Prostate gland (tissue), 2 donors: Measurements from ENCODE around the gene AGPS. TPM values are rescaled to one million over a fixed set of nuclear protein-coding genes. Genes with fewer than 3 reads are reported as not detected.

ENCODE experiments used
- DNase-seq: peaks from one replicate; pipeline ENCODE4 v3.0.0-alpha.2; 2019; ENCODE audit warnings: low spot score
- H3K27ac ChIP-seq, 2 donors: fragments of 200-600 bp; sonication (generic); 2 replicates each; pipeline ENCODE4 v1.5.1; 2017 to 2019
- H3K27me3 ChIP-seq: fragments of 200-600 bp; sonication (generic); replicated peaks from 2 replicates; pipeline ENCODE4 v1.5.1; 2019; ENCODE audit not compliant: insufficient read depth
- H3K36me3 ChIP-seq, 2 donors: fragments of 200-600 bp; sonication (generic); 1 replicate in 1 of 2; 2 replicates in 1 of 2; pipeline versions ENCODE4 v1.5.1 to v1.8.1; 2017 to 2019
- H3K4me1 ChIP-seq: fragments of 200-600 bp; sonication (generic); replicated peaks from 2 replicates; pipeline ENCODE4 v1.5.1; 2019
- H3K4me3 ChIP-seq, 2 donors: fragments of 200-600 bp; sonication (generic); 2 replicates each; pipeline ENCODE4 v1.5.1; 2017 to 2019
- H3K9me3 ChIP-seq: fragments of 200-600 bp; sonication (generic); 2 replicates; pipeline ENCODE4 v1.5.1; 2017
- POLR2A ChIP-seq: fragments of 450-650 bp; IDR thresholded peaks from one replicate; pipeline ENCODE4 v1.6.1; 2016; ENCODE audit warnings: antibody characterized with exemption, mild to moderate bottlenecking
- POLR2AphosphoS5 ChIP-seq: sonication (generic); formaldehyde crosslinking; IDR thresholded peaks from one replicate; pipeline ENCODE4 v1.6.1; 2017; ENCODE audit warnings: antibody characterized with exemption
- WGBS: methylation state at CpG from one replicate; pipeline ENCODE4 v1.1.5; 2018; 5-methylcytosine and 5-hydroxymethylcytosine counted together
- intact Hi-C: fragments of 100-400 bp; cut with DNase I; formaldehyde crosslinking; loops from one replicate; pipeline ENCODE4 v1.14.2; 2022
- total RNA-seq, 2 donors: library from RNA; depleted of rRNA; stranded (reverse); fragments of >200 nt; gene quantifications; one replicate each; pipeline ENCODE4 v1.1.0, GENCODE V29; 2016
- TF ChIP-seq, protein P1 (sequence below), 4 experiments: fragments of 200-600 bp in 2 of 4; fragments of 450-650 bp in 2 of 4; sonication (generic) in 2 of 4; IDR thresholded peaks; 1 replicate in 3 of 4; 2 replicates in 1 of 4; pipeline ENCODE4 v1.5.1; 2016 to 2019; ENCODE audit warnings: antibody characterized with exemption in 4 of 4, mild to moderate bottlenecking in 2 of 4, moderate library complexity in 2 of 4

Gene AGPS
- total RNA-seq, 2 donors from 2014 or later, result 17.2 to 50.3 TPM

DNA sequence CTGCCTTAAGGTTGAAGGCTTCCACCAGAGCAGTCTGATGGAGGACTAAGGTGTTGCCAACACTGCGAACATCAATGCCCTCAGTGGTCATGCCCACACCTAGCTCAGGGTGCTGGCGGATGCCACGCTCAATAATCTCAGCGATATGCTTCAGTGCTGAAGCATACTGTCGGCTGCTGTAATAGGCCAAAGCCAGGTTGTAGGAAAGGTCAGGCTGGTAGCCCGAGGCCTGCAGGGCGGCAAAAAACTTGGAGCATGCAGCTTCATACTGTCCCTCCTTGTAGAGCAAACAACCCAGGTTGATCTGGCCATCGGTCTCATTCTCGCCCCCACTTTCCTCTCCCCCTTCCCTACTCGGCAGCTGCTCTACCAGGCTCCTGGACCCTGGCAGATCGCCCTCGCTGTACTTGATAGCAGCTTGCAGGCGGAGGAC, 159.4 kb downstream of the AGPS start:
- Histone ChIP-seq H3K9me3 (no peaks in the 10 kb centered on the region), H3K27ac (no peak overlapping the region), H3K27me3 (no peaks in the 10 kb centered on the region), H3K4me3 (peak overlapping the region; percentile 78 to 80), H3K36me3 (no peaks in the 10 kb centered on the region), H3K4me1 (no peaks in the 10 kb centered on the region)
- no peak for TF ChIP-seq POLR2AphosphoS5
- no peak for TF ChIP-seq POLR2A
- intact Hi-C loops, result loop anchor here (5.0 kb wide), 1 partner anchor 65 kb away; a partner anchor contains a TSS
- WGBS, result 64% methylated on average over 13 of the region's 13 CpGs
- DNase-seq, result peak; percentile 8

GRCh38 chr2:177552422-177553175, 160.0 kb downstream of the AGPS start:
- TF ChIP-seq POLR2A (no peak), POLR2AphosphoS5 (peak; percentile 78)
- TF ChIP-seq, protein P1, sequence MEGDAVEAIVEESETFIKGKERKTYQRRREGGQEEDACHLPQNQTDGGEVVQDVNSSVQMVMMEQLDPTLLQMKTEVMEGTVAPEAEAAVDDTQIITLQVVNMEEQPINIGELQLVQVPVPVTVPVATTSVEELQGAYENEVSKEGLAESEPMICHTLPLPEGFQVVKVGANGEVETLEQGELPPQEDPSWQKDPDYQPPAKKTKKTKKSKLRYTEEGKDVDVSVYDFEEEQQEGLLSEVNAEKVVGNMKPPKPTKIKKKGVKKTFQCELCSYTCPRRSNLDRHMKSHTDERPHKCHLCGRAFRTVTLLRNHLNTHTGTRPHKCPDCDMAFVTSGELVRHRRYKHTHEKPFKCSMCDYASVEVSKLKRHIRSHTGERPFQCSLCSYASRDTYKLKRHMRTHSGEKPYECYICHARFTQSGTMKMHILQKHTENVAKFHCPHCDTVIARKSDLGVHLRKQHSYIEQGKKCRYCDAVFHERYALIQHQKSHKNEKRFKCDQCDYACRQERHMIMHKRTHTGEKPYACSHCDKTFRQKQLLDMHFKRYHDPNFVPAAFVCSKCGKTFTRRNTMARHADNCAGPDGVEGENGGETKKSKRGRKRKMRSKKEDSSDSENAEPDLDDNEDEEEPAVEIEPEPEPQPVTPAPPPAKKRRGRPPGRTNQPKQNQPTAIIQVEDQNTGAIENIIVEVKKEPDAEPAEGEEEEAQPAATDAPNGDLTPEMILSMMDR (IDR thresholded peaks at IDR 0.05), result peak in 1 of 4 experiments; percentile 12
- peak; percentile 80 for DNase-seq
- no peaks in the 10 kb centered on the region for H3K9me3 ChIP-seq
- no peaks in the 10 kb centered on the region for H3K27me3 ChIP-seq
- no peaks in the 10 kb centered on the region for H3K36me3 ChIP-seq
- H3K4me3 ChIP-seq, result peak overlapping the region; percentile 78 to 80
- H3K4me1 ChIP-seq, result no peaks in the 10 kb centered on the region
- H3K27ac ChIP-seq, result peak overlapping the region; percentile 95 to 97
- 2% methylated on average over 64 of the region's 64 CpGs for WGBS
- intact Hi-C loops, result loop anchor here (5.0 kb wide), 1 partner anchor 65 kb away; a partner anchor contains a TSS

GRCh38 chr2:177553176-177553884, 160.8 kb downstream of the AGPS start:
- peak overlapping the region; percentile 78 to 80 for H3K4me3 ChIP-seq
- intact Hi-C loops, result loop anchor here (5.0 kb wide), 1 partner anchor 64 kb away; a partner anchor contains a TSS
- DNase-seq, result no peak
- TF ChIP-seq POLR2A (no peak), POLR2AphosphoS5 (no peak)
- TF ChIP-seq, protein P1 (IDR thresholded peaks at IDR 0.05), result no peak
- no peaks in the 10 kb centered on the region for H3K27me3 ChIP-seq
- no peaks in the 10 kb centered on the region for H3K36me3 ChIP-seq
- no peaks in the 10 kb centered on the region for H3K4me1 ChIP-seq
- no peaks in the 10 kb centered on the region for H3K9me3 ChIP-seq
- 18% methylated on average over 17 of the region's 17 CpGs for WGBS
- H3K27ac ChIP-seq, result peak overlapping the region; percentile 95 to 97

DNA sequence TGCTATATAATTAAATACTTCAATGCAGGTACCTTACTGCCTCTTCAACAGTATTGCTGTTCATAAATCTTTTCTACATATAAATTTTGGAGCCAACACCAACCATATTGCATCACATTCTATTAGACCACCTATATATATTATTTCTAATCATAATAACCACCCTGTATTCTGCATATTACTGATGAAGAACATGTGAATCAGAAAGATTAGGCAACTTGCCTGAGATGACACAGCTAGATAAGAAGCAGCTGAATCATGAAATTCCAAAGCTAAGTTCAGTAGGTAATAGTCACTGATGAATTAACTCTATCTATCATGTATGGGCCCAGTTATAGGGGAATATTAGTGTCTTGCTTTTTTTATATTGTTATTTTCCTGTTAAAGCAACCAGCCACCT, 161.8 kb downstream of the AGPS start:
- H3K27me3 ChIP-seq, result no peaks in the 10 kb centered on the region
- no peaks in the 10 kb centered on the region for H3K36me3 ChIP-seq
- H3K4me1 ChIP-seq, result no peaks in the 10 kb centered on the region
- DNase-seq, result no peak
- no peaks in the 10 kb centered on the region for H3K9me3 ChIP-seq
- TF ChIP-seq POLR2AphosphoS5 (no peak), POLR2A (no peak)
- TF ChIP-seq, protein P1 (IDR thresholded peaks at IDR 0.05), result no peak
- H3K4me3 ChIP-seq, result no peak overlapping the region
- H3K27ac ChIP-seq, result no peak overlapping the region
- intact Hi-C loops, result loop anchor here (5.0 kb wide), 1 partner anchor 63 kb away; a partner anchor contains a TSS

DNA sequence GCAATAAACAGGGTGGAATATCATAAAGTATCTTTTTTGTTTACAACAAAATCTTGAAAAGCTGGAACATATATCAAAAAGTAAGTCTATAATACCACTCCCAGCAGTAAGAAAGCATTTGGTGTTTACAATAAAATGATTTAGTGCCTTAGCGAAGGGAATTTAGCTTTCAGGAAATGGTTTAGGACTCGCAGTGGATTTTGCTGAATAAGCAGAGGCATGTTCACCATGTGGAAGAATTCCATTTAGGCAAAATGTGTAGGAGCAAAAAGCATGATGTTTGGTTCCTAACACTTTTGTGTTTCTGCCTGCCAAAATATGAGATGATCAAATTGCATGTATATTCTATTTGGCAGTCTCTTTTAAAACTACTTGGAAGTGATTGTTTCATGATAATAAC, 163.6 kb downstream of the AGPS start:
- no peak for DNase-seq
- Histone ChIP-seq H3K27me3 (no peaks in the 10 kb centered on the region), H3K36me3 (no peaks in the 10 kb centered on the region), H3K4me3 (no peak overlapping the region), H3K9me3 (no peaks in the 10 kb centered on the region), H3K4me1 (no peaks in the 10 kb centered on the region), H3K27ac (no peak overlapping the region)
- TF ChIP-seq, protein P1 (IDR thresholded peaks at IDR 0.05), result no peak
- TF ChIP-seq POLR2A, result no peak
- no peak for TF ChIP-seq POLR2AphosphoS5
- intact Hi-C loops, result no loop called here
- WGBS, result 49% methylated on average over 2 of the region's 2 CpGs
